HG02610 (cell line): Measurements from ENCODE around the gene ENO2.
A peak's percentile ranks its signal among the peaks of the same experiment; 100 is the strongest.

ENCODE experiments used
- ATAC-seq: cut with Tn5 transposase; IDR thresholded peaks from one replicate; pipeline ENCODE4 v1.9.1; 2021; ENCODE audit warnings: mild to moderate bottlenecking, moderate library complexity; ENCODE audit not compliant: unreplicated experiment

The ENO2 gene

GRCh38 chr12:6946920-6947374 lies 32.6 kb downstream of the ENO2 start:
- ATAC-seq: no peak

GRCh38 chr12:6947615-6948014 lies 33.2 kb downstream of the ENO2 start:
- ATAC-seq: no peak

- no peak for ATAC-seq
Measured at GRCh38 chr12:6948873-6949594, 34.7 kb downstream of the ENO2 start.

- ATAC-seq: no peak
Measured at GRCh38 chr12:6950401-6950801, 36.0 kb downstream of the ENO2 start.

GRCh38 chr12:6950811-6951540 lies 36.6 kb downstream of the ENO2 start, which contains the start of gene PTPN6:
TSS of gene PTPN6 (plus strand) at chr12:6951356. CDS start at chr12:6951513, 157 bp downstream.
- no peak for ATAC-seq

- no peak for ATAC-seq
Measured at GRCh38 chr12:6951551-6952120, 37.3 kb downstream of the ENO2 start.

GRCh38 chr12:6952121-6952862 lies 37.9 kb downstream of the ENO2 start:
- no peak for ATAC-seq

GRCh38 chr12:6952863-6953441 lies 38.6 kb downstream of the ENO2 start:
- no peak for ATAC-seq

- peak; percentile 52 for ATAC-seq
Measured at GRCh38 chr12:6953442-6954315, 39.3 kb downstream of the ENO2 start.

GRCh38 chr12:6954316-6955107 lies 40.1 kb downstream of the ENO2 start:
- ATAC-seq: no peak

- no peak for ATAC-seq
Measured at GRCh38 chr12:6955108-6956020, 41.0 kb downstream of the ENO2 start.

- ATAC-seq: no peak
Measured at GRCh38 chr12:6956021-6956727, 41.8 kb downstream of the ENO2 start.

- ATAC-seq: no peak
Measured at GRCh38 chr12:6957151-6957701, 42.8 kb downstream of the ENO2 start.

- ATAC-seq: no peak
Measured at GRCh38 chr12:6957741-6958608, 43.6 kb downstream of the ENO2 start.

- ATAC-seq: no peak
Measured at GRCh38 chr12:6958609-6959057, 44.3 kb downstream of the ENO2 start.
